Testis (tissue), 3 donors: ENCODE data around the gene NELL2. TPM values are rescaled to one million over a fixed set of nuclear protein-coding genes. Genes with fewer than 3 reads are reported as not detected.

Experiments used
- DNase-seq: peaks from one replicate; pipeline ENCODE4 v3.0.0-alpha.2; 2019
- H3K27ac ChIP-seq, 2 donors: fragments of 200-600 bp; sonication (generic); one replicate each; pipeline ENCODE4 v1.5.1; 2019
- H3K27me3 ChIP-seq: fragments of 200-600 bp; sonication (generic); one replicate; pipeline ENCODE4 v1.5.1; 2019
- H3K36me3 ChIP-seq: fragments of 200-600 bp; sonication (generic); one replicate; pipeline ENCODE4 v1.5.1; 2017; ENCODE audit warnings: low read depth; ENCODE audit errors: missing control alignments
- H3K4me1 ChIP-seq: fragments of 200-600 bp; sonication (generic); one replicate; pipeline ENCODE4 v1.5.1; 2019
- H3K4me3 ChIP-seq, 2 donors: fragments of 200-600 bp; sonication (generic); one replicate each; pipeline ENCODE4 v1.5.1; 2017 to 2019
- H3K9me3 ChIP-seq: fragments of 200-600 bp; sonication (generic); one replicate; pipeline ENCODE4 v1.5.1; 2017
- POLR2A ChIP-seq: fragments of 450-650 bp; IDR thresholded peaks from one replicate; pipeline ENCODE4 v1.6.1; 2017; ENCODE audit warnings: antibody characterized with exemption, mild to moderate bottlenecking, moderate library complexity
- WGBS, 2 donors: methylation state at CpG; one replicate each; pipeline ENCODE4 v1.1.5; 2018; 5-methylcytosine and 5-hydroxymethylcytosine counted together
- intact Hi-C: fragments of 100-400 bp; cut with DNase I; formaldehyde crosslinking; loops from one replicate; pipeline ENCODE4 v1.15.1; 2023; ENCODE audit warnings: low total_unique reads
- polyA plus RNA-seq: library from polyadenylated mRNA; stranded (reverse); fragments of 350-450 nt; fragmentation: Illumina TruSeq; extraction: RNeasy Lipid Tissue Mini Kit (QIAGEN cat#74804); gene quantifications from one replicate; pipeline ENCODE4 v1.2.3, GENCODE V29; 2014; ENCODE audit warnings: low read depth, low replicate concordance; ENCODE audit not compliant: insufficient read depth
- total RNA-seq, 2 donors: library from RNA; depleted of rRNA; stranded (reverse); fragments of >200 nt; gene quantifications; one replicate each; pipeline ENCODE4 v1.2.3, GENCODE V29; 2016
- TF ChIP-seq, protein P1 (sequence below), 3 experiments: fragments of 450-650 bp in 2 of 3; fragments of 200-600 bp in 1 of 3; sonication (generic) in 1 of 3; IDR thresholded peaks; one replicate each; pipeline ENCODE4 v1.5.1; 2016 to 2019; ENCODE audit warnings: antibody characterized with exemption in 3 of 3, mild to moderate bottlenecking in 2 of 3, moderate library complexity in 1 of 3

NELL2 gene
- total and polyA plus RNA-seq, 3 donors from 2014 or later: 4.2 to 10.6 (median 9.0) TPM

DNA sequence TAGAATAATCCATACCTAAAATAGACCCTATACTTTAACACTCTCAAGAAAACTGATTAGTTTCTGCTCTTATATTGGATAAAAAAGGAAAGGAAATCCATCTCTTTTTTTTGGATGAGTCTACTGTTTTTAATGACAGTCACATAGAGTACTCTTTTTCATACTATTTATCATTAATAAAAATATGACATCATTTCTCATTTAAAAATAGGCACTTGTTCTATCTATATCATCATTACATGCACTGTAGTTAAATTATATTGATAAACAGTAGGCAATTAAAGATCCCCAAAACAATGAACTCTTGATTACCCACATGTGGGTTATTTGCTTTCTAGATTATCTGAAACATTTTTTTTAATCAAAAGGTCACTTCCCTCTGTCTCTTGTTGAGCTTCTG, 338.8 kb downstream of the NELL2 start:
- Histone ChIP-seq H3K27me3 (no peaks in the 10 kb centered on the region), H3K27ac (no peak overlapping the region), H3K4me1 (no peaks in the 10 kb centered on the region), H3K36me3 (no peaks in the 10 kb centered on the region), H3K4me3 (no peak overlapping the region), H3K9me3 (no peaks in the 10 kb centered on the region)
- TF ChIP-seq, protein P1, sequence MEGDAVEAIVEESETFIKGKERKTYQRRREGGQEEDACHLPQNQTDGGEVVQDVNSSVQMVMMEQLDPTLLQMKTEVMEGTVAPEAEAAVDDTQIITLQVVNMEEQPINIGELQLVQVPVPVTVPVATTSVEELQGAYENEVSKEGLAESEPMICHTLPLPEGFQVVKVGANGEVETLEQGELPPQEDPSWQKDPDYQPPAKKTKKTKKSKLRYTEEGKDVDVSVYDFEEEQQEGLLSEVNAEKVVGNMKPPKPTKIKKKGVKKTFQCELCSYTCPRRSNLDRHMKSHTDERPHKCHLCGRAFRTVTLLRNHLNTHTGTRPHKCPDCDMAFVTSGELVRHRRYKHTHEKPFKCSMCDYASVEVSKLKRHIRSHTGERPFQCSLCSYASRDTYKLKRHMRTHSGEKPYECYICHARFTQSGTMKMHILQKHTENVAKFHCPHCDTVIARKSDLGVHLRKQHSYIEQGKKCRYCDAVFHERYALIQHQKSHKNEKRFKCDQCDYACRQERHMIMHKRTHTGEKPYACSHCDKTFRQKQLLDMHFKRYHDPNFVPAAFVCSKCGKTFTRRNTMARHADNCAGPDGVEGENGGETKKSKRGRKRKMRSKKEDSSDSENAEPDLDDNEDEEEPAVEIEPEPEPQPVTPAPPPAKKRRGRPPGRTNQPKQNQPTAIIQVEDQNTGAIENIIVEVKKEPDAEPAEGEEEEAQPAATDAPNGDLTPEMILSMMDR (IDR thresholded peaks at IDR 0.05): no peak
- no peak for TF ChIP-seq POLR2A
- intact Hi-C loops: no loop called here
- DNase-seq: no peak

DNA sequence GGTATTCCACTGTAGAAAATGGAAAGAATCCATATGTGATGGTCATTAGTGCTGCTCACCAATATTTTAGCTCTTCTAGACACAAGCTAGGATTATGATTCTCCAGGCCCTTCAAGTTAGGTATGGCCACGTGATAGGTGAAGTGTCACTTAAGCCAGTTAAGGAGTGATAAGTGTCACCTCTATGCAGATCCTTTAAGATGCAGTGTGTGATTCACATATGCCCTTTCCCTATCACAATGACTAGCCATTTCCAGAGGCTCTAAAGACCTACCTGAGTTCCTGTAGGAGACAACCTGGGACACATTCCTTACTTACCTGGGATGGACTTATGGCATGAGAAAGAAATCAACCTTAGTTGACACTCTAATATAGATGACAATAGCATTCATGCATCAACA, 343.2 kb downstream of the NELL2 start:
- intact Hi-C loops: no loop called here
- Histone ChIP-seq H3K4me3 (no peak overlapping the region), H3K27ac (no peak overlapping the region), H3K9me3 (no peaks in the 10 kb centered on the region), H3K4me1 (no peaks in the 10 kb centered on the region), H3K27me3 (no peaks in the 10 kb centered on the region), H3K36me3 (no peaks in the 10 kb centered on the region)
- WGBS, 2 donors: 82 to 95% methylated on average over 1 of the region's 1 CpG
- no peak for DNase-seq
- TF ChIP-seq POLR2A: no peak
- TF ChIP-seq, protein P1 (IDR thresholded peaks at IDR 0.05): no peak

DNA sequence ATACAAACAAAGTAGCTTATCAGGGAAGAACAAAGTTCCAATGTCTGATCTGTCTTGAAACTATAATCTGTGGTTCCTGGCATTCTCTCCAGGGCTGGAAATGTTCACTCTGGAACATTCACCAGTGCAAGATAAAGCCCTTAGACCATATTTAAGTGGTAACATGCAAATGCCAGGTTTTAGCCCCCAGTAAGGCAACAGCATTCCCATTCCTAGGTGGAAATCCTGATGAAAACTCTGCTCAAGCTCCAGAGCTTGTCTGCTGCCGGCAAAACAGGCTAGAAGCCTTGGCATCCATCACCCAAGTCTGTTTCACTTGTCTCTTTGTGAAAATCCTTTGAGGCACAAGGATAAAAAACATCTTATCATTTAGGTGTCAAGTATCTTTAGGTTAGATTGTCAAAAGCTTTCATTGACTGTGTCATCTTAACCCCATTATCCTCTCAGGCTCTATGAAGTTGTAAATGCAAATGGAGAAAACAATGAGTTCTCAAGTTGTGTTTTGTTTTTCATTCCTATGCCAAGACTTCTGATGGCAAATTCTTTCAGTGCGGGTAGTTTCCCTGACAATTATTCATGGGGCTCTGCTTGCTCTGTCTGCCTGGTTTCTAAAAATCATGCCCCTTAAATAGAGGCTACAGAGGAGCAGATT, 344.7 kb downstream of the NELL2 start:
- no peak overlapping the region for H3K4me3 ChIP-seq
- 49 to 72% methylated on average over 2 of the region's 2 CpGs for whole genome bisulfite sequencing, 2 donors
- no peaks in the 10 kb centered on the region for H3K36me3 ChIP-seq
- no peak for TF ChIP-seq POLR2A
- TF ChIP-seq, protein P1 (IDR thresholded peaks at IDR 0.05): no peak
- intact Hi-C loops: no loop called here
- no peak for DNase-seq
- H3K27me3 ChIP-seq: no peaks in the 10 kb centered on the region
- H3K4me1 ChIP-seq: no peaks in the 10 kb centered on the region
- H3K9me3 ChIP-seq: no peaks in the 10 kb centered on the region
- no peak overlapping the region for H3K27ac ChIP-seq

DNA sequence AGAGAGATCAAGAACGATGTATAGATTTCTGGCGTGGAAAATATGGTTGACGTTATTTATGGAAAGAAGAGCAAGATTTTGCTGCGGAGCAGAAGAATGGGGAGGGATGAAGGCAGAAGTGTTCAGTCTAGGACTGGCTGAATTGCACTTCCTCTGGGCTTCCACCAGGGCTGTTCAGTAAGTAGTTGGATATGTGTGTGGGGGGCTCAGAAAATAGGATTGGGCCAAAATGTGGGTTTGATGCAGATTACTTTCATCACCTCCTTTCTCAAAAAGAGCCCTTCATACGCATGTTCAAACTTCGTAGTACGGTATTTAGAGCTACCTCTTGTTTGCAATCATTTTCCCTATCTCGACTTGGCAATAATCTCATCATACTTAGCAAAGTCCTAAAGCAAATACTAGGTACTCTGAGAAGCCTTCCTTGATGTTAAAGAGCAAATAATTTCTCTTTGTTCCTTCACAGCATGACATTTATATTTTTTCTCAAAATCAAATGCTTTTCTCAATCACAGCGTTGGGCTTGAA, 349.4 kb downstream of the NELL2 start:
- Histone ChIP-seq H3K4me1 (no peaks in the 10 kb centered on the region), H3K27ac (no peak overlapping the region), H3K9me3 (no peaks in the 10 kb centered on the region), H3K4me3 (no peak overlapping the region), H3K36me3 (no peaks in the 10 kb centered on the region), H3K27me3 (no peaks in the 10 kb centered on the region)
- intact Hi-C loops: no loop called here
- 77 to 90% methylated on average over 9 of the region's 9 CpGs for WGBS, 2 donors
- TF ChIP-seq, protein P1 (IDR thresholded peaks at IDR 0.05): no peak
- TF ChIP-seq POLR2A: no peak
- no peak for DNase-seq
